Osteocyte (in vitro differentiated cells): Measurements from ENCODE around the gene CALHM6. TPM values are rescaled to one million over a fixed set of nuclear protein-coding genes. Genes with fewer than 3 reads are reported as not detected.
A peak's percentile ranks its signal among the peaks of the same experiment; 100 is the strongest.

Source experiments
- DNase-seq: peaks from one replicate; pipeline ENCODE4 v3.0.0; 2021; ENCODE audit warnings: mixed read lengths; ENCODE audit not compliant: unreplicated experiment; ENCODE audit errors: extremely low spot score
- H3K27ac Mint-ChIP-seq: one replicate; pipeline ENCODE4 v1.8.0; 2021; ENCODE audit warnings: mild to moderate bottlenecking, mixed read lengths; ENCODE audit not compliant: unreplicated experiment
- H3K27me3 Mint-ChIP-seq: one replicate; pipeline ENCODE4 v1.8.0; 2021; ENCODE audit warnings: mixed read lengths; ENCODE audit not compliant: unreplicated experiment
- H3K36me3 Mint-ChIP-seq: one replicate; pipeline ENCODE4 v1.8.0; 2021; ENCODE audit warnings: mixed read lengths; ENCODE audit not compliant: unreplicated experiment
- H3K4me1 Mint-ChIP-seq: one replicate; pipeline ENCODE4 v1.8.0; 2021; ENCODE audit warnings: mixed read lengths; ENCODE audit not compliant: unreplicated experiment
- H3K4me3 Mint-ChIP-seq: one replicate; pipeline ENCODE4 v1.8.0; 2021; ENCODE audit warnings: mild to moderate bottlenecking, moderate library complexity, mixed read lengths; ENCODE audit not compliant: unreplicated experiment
- H3K9me3 Mint-ChIP-seq: one replicate; pipeline ENCODE4 v1.8.0; 2021; ENCODE audit warnings: mixed read lengths; ENCODE audit not compliant: unreplicated experiment
- total RNA-seq: library from RNA; stranded (reverse); gene quantifications from 2 replicates; pipeline ENCODE4 v1.2.1, GENCODE V29; 2021
- TF ChIP-seq, protein P1 (sequence below): fragments of 200-600 bp; sonication (generic); IDR thresholded peaks from 2 replicates; pipeline ENCODE4 v1.5.0; 2021; ENCODE audit warnings: antibody characterized with exemption, mild to moderate bottlenecking, moderate library complexity

The CALHM6 gene
- total RNA-seq, 1 donor from 2014 or later: 0.94 TPM

DNA sequence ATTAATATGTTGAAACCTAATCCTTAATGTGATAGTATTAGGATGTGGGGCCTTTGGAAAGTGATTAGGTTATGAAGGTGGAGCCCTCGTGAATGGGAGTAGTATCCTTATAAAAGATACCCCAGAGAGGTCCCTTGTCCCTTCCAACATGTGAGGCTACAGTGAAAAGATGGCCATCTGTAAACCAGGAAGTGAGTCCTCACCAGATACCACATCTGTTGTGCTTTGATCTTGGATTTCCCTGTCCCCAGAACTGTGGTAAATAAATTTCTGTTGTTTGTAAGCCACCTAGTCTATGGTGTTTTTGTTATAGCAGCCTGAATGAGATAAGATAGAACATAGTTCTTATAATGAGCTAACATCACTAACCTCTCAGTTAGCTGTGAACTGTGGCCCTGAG is 16.6 kb upstream of the CALHM6 start:
- Mint-ChIP-seq H3K4me1 (peaks cover 73% of the 10 kb centered on the region), H3K27me3 (no peaks in the 10 kb centered on the region), H3K9me3 (no peaks in the 10 kb centered on the region), H3K4me3 (no peak overlapping the region), H3K27ac (peak overlapping the region; percentile 86), H3K36me3 (peaks cover 4% of the 10 kb centered on the region)
- TF ChIP-seq, protein P1, sequence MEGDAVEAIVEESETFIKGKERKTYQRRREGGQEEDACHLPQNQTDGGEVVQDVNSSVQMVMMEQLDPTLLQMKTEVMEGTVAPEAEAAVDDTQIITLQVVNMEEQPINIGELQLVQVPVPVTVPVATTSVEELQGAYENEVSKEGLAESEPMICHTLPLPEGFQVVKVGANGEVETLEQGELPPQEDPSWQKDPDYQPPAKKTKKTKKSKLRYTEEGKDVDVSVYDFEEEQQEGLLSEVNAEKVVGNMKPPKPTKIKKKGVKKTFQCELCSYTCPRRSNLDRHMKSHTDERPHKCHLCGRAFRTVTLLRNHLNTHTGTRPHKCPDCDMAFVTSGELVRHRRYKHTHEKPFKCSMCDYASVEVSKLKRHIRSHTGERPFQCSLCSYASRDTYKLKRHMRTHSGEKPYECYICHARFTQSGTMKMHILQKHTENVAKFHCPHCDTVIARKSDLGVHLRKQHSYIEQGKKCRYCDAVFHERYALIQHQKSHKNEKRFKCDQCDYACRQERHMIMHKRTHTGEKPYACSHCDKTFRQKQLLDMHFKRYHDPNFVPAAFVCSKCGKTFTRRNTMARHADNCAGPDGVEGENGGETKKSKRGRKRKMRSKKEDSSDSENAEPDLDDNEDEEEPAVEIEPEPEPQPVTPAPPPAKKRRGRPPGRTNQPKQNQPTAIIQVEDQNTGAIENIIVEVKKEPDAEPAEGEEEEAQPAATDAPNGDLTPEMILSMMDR: no peak
- DNase-seq: no peak

DNA sequence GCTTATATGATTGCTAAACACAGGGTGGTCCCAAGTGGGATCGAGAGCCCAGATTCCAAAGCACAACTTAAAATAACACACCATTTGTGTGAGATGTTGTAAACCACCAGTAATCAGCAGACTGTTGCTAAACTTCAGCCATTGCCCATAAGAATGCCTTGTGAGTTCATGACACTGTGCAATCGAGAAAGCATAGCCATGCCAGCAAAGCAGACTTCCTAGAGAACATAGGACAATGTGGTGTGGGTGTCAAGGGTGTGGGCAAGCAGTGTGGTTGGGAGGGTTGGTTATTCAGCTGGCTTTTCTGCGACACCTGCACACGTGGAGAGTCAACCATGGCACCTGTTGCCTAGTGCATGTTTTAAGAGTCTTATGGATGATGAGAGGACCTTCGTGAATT is 16.1 kb upstream of the CALHM6 start:
- Mint-ChIP-seq H3K9me3 (no peaks in the 10 kb centered on the region), H3K4me1 (peaks cover 68% of the 10 kb centered on the region), H3K4me3 (no peak overlapping the region), H3K27ac (no peak overlapping the region), H3K27me3 (no peaks in the 10 kb centered on the region), H3K36me3 (peaks cover 4% of the 10 kb centered on the region)
- DNase-seq: no peak
- TF ChIP-seq, protein P1: no peak

DNA sequence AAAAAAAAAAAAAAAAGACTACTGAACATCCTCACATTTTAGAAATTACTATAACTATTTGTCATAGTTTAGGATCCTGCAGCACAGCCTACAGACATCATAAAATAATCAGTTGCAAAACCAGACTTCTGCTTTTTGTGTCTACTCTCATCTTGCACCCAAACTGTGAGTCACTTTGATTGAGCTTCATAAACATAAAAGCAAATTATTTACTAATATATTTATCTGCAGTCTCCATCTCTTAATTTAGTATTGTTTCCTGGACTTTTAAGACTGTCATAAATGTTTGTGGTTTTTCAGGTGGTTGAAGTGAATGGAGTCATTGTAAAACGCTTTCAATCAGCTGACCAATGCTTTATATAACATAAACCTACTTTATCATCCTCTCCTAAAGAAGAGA is 14.8 kb upstream of the CALHM6 start:
- TF ChIP-seq, protein P1: no peak
- peaks cover 64% of the 10 kb centered on the region for H3K4me1 Mint-ChIP-seq
- H3K27ac Mint-ChIP-seq: peak overlapping the region; percentile 94

DNA sequence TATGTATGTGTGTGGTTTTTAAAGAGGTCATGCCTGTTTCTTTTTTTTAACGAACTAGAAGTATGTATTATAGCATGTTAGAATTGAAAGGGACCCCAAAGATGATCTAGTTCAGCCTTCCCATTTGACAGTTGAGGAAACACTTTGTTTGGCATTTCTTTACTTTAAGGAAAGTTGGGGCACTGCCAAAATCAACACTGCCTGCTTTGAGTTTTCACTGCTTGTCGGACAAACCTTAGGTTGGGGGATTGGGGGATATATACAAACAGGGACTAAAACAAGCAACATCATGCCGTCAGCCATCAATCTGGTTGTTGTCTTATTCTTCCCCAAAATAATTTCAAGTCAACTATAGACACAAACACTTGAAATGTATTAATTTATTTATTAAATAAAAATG is 14.1 kb upstream of the CALHM6 start:
- Mint-ChIP-seq H3K27ac (peak overlapping the region; percentile 94), H3K36me3 (no peaks in the 10 kb centered on the region), H3K4me3 (peak overlapping the region; percentile 24), H3K9me3 (no peaks in the 10 kb centered on the region), H3K4me1 (peaks cover 61% of the 10 kb centered on the region), H3K27me3 (no peaks in the 10 kb centered on the region)
- DNase-seq: no peak
- TF ChIP-seq, protein P1: no peak

More for the DNA sequence above, 14.8 kb upstream of the CALHM6 start:
- Mint-ChIP-seq H3K9me3 (no peaks in the 10 kb centered on the region), H3K36me3 (no peaks in the 10 kb centered on the region), H3K27me3 (no peaks in the 10 kb centered on the region), H3K4me3 (no peak overlapping the region)
- DNase-seq: no peak

DNA sequence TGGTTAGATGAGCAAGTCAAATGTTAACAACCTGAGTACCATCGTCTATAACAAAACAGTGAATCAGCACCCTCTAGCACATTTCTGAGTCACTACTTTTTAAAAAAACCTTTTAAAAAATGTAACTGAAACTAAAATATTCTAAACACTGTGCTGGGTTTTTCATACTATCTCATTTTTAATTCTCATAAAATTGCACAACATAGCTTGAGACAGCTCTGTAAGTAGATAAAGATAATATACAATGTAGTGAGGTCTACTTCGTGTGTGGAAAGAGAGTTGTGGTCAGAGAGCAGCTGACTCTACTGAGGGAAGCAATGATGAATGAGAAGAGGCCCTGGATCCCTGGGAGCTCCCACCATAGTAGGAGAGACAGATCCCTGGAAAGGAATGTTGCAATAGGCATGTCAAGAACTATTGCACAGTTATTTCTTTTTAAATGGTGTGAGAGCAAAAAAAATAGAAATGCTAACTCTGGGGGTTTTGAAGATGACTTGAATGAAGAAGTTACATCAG is 13.6 kb upstream of the CALHM6 start:
- DNase-seq: no peak
- no peaks in the 10 kb centered on the region for H3K9me3 Mint-ChIP-seq
- no peaks in the 10 kb centered on the region for H3K36me3 Mint-ChIP-seq
- H3K27ac Mint-ChIP-seq: peak overlapping the region; percentile 94
- peak overlapping the region; percentile 28 for H3K4me3 Mint-ChIP-seq
- TF ChIP-seq, protein P1: peak; percentile 34
- H3K4me1 Mint-ChIP-seq: peaks cover 56% of the 10 kb centered on the region
- H3K27me3 Mint-ChIP-seq: no peaks in the 10 kb centered on the region
